SK-N-SH treated with all-trans-retinoic acid at 6 μM for 48 hours (cell line): ENCODE results near the gene RBP2.
"Not testable (repeated sequence)": the region's sequence is repeated elsewhere in the genome, so short reads cannot be mapped to it uniquely, and the experiment has no call there.

Experiments used
- ATAC-seq: fragments of 200-7000 bp; cut with Tn5 transposase; 3 replicates; pipeline ENCODE4 v1.9.1; 2020; ENCODE audit warnings: mild to moderate bottlenecking, moderate library complexity
- ARNTL ChIP-seq: fragments of 450-650 bp; formaldehyde crosslinking; IDR thresholded peaks from 2 replicates; pipeline ENCODE4 v1.5.0; 2020; ENCODE audit warnings: low read depth, mild to moderate bottlenecking, moderate library complexity, borderline replicate concordance
- PATZ1 ChIP-seq: fragments of 250-450 bp; sonication (Bioruptor Pico); IDR thresholded peaks from 2 replicates; pipeline ENCODE4 v1.8.0; 2020; ENCODE audit warnings: mild to moderate bottlenecking, moderate library complexity, borderline replicate concordance
- RARB ChIP-seq: fragments of 250-450 bp; sonication (Bioruptor Pico); IDR thresholded peaks from 2 replicates; pipeline ENCODE4 v1.8.0; 2021; ENCODE audit warnings: mild to moderate bottlenecking, moderate library complexity
- ZNF565 ChIP-seq: fragments of 450-650 bp; formaldehyde crosslinking; conservative IDR thresholded peaks from 2 replicates; pipeline ENCODE4 v1.5.0; 2020; ENCODE audit warnings: low read depth, mild to moderate bottlenecking, moderate library complexity
- ZNF70 ChIP-seq: fragments of 450-650 bp; formaldehyde crosslinking; IDR thresholded peaks from 2 replicates; pipeline ENCODE4 v1.5.0; 2020; ENCODE audit warnings: mild to moderate bottlenecking, moderate library complexity
- ZNF8 ChIP-seq: fragments of 450-650 bp; formaldehyde crosslinking; IDR thresholded peaks from 2 replicates; pipeline ENCODE4 v1.5.0; 2020; ENCODE audit warnings: mild to moderate bottlenecking, moderate library complexity
- TF ChIP-seq, protein P1 (sequence below): fragments of 250-450 bp; sonication (Bioruptor Pico); IDR thresholded peaks from 2 replicates; pipeline ENCODE4 v1.5.1; 2020; ENCODE audit warnings: low read depth, mild to moderate bottlenecking, moderate library complexity

RBP2 gene

DNA sequence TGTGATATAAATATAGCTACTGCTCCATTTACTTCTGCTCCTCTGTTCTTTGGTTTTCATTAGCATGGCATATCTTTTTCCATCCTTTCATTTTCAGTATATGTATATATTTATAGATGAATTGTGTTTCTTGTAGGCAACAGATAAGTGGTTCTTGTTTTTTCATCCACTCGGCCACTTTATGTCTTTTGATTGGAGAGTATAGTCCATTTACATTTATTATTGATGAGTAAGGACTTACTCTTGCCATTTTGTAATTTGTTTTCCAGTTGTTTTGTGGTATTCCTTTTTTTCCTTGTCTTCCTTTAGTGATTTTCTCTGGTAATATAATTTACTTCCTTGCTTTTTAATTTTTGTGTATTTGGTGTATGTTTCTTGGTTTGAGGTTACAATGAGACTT, 60.0 kb downstream of the RBP2 start:
- TF ChIP-seq ZNF8 (no peak), ARNTL (CRISPR knock-in tag) (no peak), PATZ1 (CRISPR knock-in tag) (no peak), ZNF70 (CRISPR knock-in tag) (no peak), RARB (CRISPR knock-in tag) (no peak)
- no peak for ATAC-seq

- TF ChIP-seq ZNF70 (CRISPR knock-in tag) = no peak
- TF ChIP-seq ZNF565 (CRISPR knock-in tag) = no peak
- TF ChIP-seq RARB (CRISPR knock-in tag) = no peak
- TF ChIP-seq, protein P1, sequence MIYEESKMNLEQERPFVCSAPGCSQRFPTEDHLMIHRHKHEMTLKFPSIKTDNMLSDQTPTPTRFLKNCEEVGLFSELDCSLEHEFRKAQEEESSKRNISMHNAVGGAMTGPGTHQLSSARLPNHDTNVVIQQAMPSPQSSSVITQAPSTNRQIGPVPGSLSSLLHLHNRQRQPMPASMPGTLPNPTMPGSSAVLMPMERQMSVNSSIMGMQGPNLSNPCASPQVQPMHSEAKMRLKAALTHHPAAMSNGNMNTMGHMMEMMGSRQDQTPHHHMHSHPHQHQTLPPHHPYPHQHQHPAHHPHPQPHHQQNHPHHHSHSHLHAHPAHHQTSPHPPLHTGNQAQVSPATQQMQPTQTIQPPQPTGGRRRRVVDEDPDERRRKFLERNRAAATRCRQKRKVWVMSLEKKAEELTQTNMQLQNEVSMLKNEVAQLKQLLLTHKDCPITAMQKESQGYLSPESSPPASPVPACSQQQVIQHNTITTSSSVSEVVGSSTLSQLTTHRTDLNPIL (CRISPR knock-in tag) = no peak
- no peak for TF ChIP-seq ARNTL (CRISPR knock-in tag)
- ATAC-seq = no peak
Measured at GRCh38 chr3:139414608-139415224, 61.6 kb downstream of the RBP2 start.

GRCh38 chr3:139412891-139413290, 63.4 kb downstream of the RBP2 start:
- ATAC-seq = not testable (repeated sequence)
